ENCODE results near the gene FCER2.

DNA sequence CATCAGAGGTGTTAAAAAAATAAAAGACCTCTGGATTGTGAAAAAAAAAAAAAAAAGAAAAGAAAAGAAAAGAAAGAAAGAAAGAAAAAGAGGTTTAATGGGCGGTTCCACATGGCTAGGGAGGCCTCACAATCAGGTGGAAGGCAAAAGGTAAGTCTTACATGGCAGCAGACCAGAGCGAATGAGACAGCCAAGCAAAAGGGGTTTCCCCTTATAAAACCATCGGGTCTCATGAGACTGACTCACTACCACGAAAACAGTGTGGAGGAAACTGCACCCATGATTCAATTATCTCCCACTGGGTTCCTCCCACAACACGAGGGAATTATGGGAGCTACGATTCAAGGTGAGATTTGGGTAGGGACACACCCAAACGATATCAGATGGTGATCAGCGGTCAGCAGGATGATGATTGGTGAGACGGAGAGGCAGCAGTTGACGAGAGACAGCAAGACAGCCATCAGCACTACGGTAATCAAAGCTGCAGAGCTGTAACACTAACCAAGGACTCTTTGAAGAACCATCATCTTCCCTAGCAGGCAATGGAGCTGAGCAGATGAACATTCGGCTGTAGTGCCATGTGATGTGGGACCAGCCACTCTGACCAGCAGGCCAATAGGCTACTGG lies 49.3 kb upstream of the FCER2 start:
- TF ChIP-seq EHMT2 (IDR thresholded peaks at IDR 0.05; ENCODE audit: low read depth) (no peak), JUNB (IDR thresholded peaks at IDR 0.05) (no peak), EP300 (IDR thresholded peaks at IDR 0.05) (no peak), FOSL2 (IDR thresholded peaks at IDR 0.05) (no peak), FOSL2 (CRISPR knock-in tag; IDR thresholded peaks at IDR 0.05) (no peak), KDM5A (IDR thresholded peaks at IDR 0.05) (no peak), POLR2A (IDR thresholded peaks at IDR 0.05; ENCODE audit: low read length) (no peak), NFE2L2 (conservative IDR thresholded peaks at IDR 0.05; ENCODE audit: low read length) (no peak), KDM1A (IDR thresholded peaks at IDR 0.05; ENCODE audit: low read depth) (no peak), BHLHE40 (IDR thresholded peaks at IDR 0.05; ENCODE audit: low read depth, low read length) (no peak), SMC3 (IDR thresholded peaks at IDR 0.05) (no peak), ELK1 (IDR thresholded peaks at IDR 0.05; ENCODE audit: low read depth, low read length) (no peak)
- TF ChIP-seq, protein P1, sequence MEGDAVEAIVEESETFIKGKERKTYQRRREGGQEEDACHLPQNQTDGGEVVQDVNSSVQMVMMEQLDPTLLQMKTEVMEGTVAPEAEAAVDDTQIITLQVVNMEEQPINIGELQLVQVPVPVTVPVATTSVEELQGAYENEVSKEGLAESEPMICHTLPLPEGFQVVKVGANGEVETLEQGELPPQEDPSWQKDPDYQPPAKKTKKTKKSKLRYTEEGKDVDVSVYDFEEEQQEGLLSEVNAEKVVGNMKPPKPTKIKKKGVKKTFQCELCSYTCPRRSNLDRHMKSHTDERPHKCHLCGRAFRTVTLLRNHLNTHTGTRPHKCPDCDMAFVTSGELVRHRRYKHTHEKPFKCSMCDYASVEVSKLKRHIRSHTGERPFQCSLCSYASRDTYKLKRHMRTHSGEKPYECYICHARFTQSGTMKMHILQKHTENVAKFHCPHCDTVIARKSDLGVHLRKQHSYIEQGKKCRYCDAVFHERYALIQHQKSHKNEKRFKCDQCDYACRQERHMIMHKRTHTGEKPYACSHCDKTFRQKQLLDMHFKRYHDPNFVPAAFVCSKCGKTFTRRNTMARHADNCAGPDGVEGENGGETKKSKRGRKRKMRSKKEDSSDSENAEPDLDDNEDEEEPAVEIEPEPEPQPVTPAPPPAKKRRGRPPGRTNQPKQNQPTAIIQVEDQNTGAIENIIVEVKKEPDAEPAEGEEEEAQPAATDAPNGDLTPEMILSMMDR (IDR thresholded peaks at IDR 0.05) = no peak
- TF ChIP-seq, protein P2, sequence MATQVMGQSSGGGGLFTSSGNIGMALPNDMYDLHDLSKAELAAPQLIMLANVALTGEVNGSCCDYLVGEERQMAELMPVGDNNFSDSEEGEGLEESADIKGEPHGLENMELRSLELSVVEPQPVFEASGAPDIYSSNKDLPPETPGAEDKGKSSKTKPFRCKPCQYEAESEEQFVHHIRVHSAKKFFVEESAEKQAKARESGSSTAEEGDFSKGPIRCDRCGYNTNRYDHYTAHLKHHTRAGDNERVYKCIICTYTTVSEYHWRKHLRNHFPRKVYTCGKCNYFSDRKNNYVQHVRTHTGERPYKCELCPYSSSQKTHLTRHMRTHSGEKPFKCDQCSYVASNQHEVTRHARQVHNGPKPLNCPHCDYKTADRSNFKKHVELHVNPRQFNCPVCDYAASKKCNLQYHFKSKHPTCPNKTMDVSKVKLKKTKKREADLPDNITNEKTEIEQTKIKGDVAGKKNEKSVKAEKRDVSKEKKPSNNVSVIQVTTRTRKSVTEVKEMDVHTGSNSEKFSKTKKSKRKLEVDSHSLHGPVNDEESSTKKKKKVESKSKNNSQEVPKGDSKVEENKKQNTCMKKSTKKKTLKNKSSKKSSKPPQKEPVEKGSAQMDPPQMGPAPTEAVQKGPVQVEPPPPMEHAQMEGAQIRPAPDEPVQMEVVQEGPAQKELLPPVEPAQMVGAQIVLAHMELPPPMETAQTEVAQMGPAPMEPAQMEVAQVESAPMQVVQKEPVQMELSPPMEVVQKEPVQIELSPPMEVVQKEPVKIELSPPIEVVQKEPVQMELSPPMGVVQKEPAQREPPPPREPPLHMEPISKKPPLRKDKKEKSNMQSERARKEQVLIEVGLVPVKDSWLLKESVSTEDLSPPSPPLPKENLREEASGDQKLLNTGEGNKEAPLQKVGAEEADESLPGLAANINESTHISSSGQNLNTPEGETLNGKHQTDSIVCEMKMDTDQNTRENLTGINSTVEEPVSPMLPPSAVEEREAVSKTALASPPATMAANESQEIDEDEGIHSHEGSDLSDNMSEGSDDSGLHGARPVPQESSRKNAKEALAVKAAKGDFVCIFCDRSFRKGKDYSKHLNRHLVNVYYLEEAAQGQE (IDR thresholded peaks at IDR 0.05) = no peak
- TF ChIP-seq, protein P3, sequence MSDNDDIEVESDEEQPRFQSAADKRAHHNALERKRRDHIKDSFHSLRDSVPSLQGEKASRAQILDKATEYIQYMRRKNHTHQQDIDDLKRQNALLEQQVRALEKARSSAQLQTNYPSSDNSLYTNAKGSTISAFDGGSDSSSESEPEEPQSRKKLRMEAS (IDR thresholded peaks at IDR 0.05) = no peak
